ENCODE results near the gene SLC28A3.

DNA sequence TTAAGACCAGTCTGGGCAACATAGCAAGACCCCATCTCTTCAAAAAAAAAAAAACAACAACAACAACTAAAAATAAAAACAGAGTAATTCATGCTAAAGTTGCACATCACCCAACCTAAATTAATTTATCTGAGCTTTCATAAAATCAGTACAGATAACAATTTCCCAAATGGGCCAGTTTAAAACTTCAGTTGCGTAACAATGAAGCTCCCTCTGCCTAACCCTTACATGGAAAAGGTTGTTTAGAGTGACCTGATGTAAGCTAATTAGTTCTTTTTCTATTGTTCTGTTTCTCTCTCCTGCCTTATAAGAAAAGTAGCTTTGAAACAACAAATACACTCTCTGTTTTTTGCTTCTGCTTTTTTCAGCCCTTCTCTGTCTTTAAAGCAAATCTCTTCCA lies 46.2 kb upstream of the SLC28A3 start:
- TF ChIP-seq EP300 (IDR thresholded peaks at IDR 0.05; ENCODE audit: borderline replicate concordance in 1 of 2, control insufficient read depth in 1 of 2, low read depth in 2 of 2, low read length in 2 of 2): no peak
- TF ChIP-seq, protein P1, sequence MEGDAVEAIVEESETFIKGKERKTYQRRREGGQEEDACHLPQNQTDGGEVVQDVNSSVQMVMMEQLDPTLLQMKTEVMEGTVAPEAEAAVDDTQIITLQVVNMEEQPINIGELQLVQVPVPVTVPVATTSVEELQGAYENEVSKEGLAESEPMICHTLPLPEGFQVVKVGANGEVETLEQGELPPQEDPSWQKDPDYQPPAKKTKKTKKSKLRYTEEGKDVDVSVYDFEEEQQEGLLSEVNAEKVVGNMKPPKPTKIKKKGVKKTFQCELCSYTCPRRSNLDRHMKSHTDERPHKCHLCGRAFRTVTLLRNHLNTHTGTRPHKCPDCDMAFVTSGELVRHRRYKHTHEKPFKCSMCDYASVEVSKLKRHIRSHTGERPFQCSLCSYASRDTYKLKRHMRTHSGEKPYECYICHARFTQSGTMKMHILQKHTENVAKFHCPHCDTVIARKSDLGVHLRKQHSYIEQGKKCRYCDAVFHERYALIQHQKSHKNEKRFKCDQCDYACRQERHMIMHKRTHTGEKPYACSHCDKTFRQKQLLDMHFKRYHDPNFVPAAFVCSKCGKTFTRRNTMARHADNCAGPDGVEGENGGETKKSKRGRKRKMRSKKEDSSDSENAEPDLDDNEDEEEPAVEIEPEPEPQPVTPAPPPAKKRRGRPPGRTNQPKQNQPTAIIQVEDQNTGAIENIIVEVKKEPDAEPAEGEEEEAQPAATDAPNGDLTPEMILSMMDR (IDR thresholded peaks at IDR 0.05 in 2 of 3, conservative IDR thresholded peaks at IDR 0.05 in 1 of 3; ENCODE audit: control insufficient read depth in 2 of 3, extremely low read depth in 1 of 3, insufficient read depth in 1 of 3, low read depth in 3 of 3, low read length in 3 of 3): no peak
- TF ChIP-seq MXI1 (IDR thresholded peaks at IDR 0.05; ENCODE audit: low read depth, low read length): no peak
- no peak for TF ChIP-seq SMC3 (IDR thresholded peaks at IDR 0.05; ENCODE audit: borderline replicate concordance, low read length)
- no peak for TF ChIP-seq CREM (IDR thresholded peaks at IDR 0.05; ENCODE audit: low read depth)
- no peak for TF ChIP-seq GABPA (IDR thresholded peaks at IDR 0.05; ENCODE audit: low read depth)
- TF ChIP-seq JUND (IDR thresholded peaks at IDR 0.05; ENCODE audit: low read depth, low read length): no peak
- no peak for TF ChIP-seq EZH2 (IDR thresholded peaks at IDR 0.05; ENCODE audit: borderline replicate concordance, control insufficient read depth, low read depth, low read length)
- TF ChIP-seq, protein P2, sequence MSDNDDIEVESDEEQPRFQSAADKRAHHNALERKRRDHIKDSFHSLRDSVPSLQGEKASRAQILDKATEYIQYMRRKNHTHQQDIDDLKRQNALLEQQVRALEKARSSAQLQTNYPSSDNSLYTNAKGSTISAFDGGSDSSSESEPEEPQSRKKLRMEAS (IDR thresholded peaks at IDR 0.05; ENCODE audit: low read depth, low read length): no peak
- TF ChIP-seq, protein P3, sequence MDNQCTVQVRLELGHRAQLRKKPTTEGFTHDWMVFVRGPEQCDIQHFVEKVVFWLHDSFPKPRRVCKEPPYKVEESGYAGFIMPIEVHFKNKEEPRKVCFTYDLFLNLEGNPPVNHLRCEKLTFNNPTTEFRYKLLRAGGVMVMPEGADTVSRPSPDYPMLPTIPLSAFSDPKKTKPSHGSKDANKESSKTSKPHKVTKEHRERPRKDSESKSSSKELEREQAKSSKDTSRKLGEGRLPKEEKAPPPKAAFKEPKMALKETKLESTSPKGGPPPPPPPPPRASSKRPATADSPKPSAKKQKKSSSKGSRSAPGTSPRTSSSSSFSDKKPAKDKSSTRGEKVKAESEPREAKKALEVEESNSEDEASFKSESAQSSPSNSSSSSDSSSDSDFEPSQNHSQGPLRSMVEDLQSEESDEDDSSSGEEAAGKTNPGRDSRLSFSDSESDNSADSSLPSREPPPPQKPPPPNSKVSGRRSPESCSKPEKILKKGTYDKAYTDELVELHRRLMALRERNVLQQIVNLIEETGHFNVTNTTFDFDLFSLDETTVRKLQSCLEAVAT (IDR thresholded peaks at IDR 0.05): no peak
- TF ChIP-seq, protein P4, sequence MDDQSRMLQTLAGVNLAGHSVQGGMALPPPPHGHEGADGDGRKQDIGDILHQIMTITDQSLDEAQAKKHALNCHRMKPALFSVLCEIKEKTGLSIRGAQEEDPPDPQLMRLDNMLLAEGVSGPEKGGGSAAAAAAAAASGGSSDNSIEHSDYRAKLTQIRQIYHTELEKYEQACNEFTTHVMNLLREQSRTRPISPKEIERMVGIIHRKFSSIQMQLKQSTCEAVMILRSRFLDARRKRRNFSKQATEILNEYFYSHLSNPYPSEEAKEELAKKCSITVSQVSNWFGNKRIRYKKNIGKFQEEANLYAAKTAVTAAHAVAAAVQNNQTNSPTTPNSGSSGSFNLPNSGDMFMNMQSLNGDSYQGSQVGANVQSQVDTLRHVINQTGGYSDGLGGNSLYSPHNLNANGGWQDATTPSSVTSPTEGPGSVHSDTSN (IDR thresholded peaks at IDR 0.05; ENCODE audit: insufficient replicate concordance, low read depth, low read length): no peak
- TF ChIP-seq, protein P5, sequence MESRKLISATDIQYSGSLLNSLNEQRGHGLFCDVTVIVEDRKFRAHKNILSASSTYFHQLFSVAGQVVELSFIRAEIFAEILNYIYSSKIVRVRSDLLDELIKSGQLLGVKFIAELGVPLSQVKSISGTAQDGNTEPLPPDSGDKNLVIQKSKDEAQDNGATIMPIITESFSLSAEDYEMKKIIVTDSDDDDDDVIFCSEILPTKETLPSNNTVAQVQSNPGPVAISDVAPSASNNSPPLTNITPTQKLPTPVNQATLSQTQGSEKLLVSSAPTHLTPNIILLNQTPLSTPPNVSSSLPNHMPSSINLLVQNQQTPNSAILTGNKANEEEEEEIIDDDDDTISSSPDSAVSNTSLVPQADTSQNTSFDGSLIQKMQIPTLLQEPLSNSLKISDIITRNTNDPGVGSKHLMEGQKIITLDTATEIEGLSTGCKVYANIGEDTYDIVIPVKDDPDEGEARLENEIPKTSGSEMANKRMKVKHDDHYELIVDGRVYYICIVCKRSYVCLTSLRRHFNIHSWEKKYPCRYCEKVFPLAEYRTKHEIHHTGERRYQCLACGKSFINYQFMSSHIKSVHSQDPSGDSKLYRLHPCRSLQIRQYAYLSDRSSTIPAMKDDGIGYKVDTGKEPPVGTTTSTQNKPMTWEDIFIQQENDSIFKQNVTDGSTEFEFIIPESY (IDR thresholded peaks at IDR 0.05): no peak
- TF ChIP-seq, protein P6, sequence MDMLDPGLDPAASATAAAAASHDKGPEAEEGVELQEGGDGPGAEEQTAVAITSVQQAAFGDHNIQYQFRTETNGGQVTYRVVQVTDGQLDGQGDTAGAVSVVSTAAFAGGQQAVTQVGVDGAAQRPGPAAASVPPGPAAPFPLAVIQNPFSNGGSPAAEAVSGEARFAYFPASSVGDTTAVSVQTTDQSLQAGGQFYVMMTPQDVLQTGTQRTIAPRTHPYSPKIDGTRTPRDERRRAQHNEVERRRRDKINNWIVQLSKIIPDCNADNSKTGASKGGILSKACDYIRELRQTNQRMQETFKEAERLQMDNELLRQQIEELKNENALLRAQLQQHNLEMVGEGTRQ (IDR thresholded peaks at IDR 0.05; ENCODE audit: borderline replicate concordance, low read depth, low read length): no peak
- TF ChIP-seq RCOR1 (conservative IDR thresholded peaks at IDR 0.05; ENCODE audit: low read depth, low read length): no peak

Data from GM12878 (cell line).